Measurements from ENCODE around the gene PRKCA.

The PRKCA gene

DNA sequence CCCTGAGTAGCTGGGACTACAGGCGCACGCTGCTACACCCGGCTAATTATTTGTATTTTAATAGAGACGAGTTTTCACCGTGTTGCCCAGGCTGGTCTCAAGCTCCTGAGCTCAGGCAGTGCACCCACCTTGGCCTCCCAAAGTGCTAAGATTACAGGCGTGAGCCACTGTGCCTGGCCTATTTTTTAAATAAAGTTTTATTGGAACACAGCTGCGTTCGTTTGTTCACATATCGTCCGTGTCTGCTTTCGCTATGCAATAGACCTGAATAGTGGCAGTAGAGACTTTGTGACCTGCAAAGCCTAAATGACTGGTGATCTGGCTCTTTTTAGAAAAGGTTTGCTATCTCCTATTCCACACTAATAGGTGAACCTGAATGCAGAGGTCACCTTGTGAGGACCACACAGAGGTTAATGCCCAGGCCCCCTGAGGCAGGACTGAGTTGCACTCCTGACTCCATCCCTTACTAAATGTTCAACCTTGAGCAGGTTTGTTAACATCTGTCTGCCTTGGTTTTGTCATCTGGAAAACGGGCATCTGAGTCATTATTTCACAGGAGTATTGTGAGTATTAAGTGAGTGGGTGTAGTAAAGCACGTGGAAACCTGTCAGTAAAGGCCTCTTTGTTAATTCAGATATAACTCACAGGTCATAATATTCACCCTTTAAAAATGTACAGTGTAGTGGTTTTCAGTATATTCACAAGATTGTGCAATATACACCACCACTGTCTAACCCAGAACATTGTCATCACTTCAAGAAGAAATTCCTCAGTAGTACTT lies 375.0 kb downstream of the PRKCA start:
- Histone ChIP-seq H3K9me3 (ENCODE audit: severe bottlenecking) (no peaks in the 10 kb centered on the region), H3K27me3 (ENCODE audit: insufficient read depth, poor library complexity, severe bottlenecking) (no peaks in the 10 kb centered on the region), H3K4me3 (ENCODE audit: severe bottlenecking) (no peak overlapping the region), H3K4me1 (ENCODE audit: insufficient read depth, poor library complexity, severe bottlenecking) (peaks cover 40% of the 10 kb centered on the region), H3K27ac (ENCODE audit: poor library complexity, severe bottlenecking) (peak overlapping the region; percentile 94), H3K36me3 (ENCODE audit: low read depth) (no peaks in the 10 kb centered on the region)
- ATAC-seq (ENCODE audit: low read depth), result peak; percentile 45
- DNase-seq (ENCODE audit: low spot score), result no peak
- TF ChIP-seq, protein P1, sequence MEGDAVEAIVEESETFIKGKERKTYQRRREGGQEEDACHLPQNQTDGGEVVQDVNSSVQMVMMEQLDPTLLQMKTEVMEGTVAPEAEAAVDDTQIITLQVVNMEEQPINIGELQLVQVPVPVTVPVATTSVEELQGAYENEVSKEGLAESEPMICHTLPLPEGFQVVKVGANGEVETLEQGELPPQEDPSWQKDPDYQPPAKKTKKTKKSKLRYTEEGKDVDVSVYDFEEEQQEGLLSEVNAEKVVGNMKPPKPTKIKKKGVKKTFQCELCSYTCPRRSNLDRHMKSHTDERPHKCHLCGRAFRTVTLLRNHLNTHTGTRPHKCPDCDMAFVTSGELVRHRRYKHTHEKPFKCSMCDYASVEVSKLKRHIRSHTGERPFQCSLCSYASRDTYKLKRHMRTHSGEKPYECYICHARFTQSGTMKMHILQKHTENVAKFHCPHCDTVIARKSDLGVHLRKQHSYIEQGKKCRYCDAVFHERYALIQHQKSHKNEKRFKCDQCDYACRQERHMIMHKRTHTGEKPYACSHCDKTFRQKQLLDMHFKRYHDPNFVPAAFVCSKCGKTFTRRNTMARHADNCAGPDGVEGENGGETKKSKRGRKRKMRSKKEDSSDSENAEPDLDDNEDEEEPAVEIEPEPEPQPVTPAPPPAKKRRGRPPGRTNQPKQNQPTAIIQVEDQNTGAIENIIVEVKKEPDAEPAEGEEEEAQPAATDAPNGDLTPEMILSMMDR (IDR thresholded peaks at IDR 0.05; ENCODE audit: poor library complexity, severe bottlenecking), result no peak

DNA sequence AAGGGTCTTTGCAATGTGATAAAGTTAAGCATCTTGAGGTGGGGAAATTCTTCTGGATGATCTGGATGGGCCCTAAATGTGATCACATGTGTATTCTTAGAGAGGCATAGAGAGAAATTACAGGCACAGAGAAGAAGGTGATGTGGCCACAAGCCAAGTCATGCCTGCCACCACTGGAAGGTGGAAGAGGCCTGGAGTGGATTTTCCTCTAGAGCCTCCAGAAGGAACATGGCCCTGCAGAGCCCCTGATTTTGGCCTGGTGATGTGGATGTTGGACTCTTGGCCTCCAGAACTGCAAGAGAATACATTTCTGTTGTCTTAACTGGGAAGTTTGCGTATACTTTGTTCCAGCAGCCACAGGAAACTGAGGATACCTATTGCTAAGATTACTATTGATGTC lies 375.6 kb downstream of the PRKCA start:
- no peak for DNase-seq (ENCODE audit: low spot score)
- no peaks in the 10 kb centered on the region for H3K36me3 ChIP-seq (ENCODE audit: low read depth)

DNA sequence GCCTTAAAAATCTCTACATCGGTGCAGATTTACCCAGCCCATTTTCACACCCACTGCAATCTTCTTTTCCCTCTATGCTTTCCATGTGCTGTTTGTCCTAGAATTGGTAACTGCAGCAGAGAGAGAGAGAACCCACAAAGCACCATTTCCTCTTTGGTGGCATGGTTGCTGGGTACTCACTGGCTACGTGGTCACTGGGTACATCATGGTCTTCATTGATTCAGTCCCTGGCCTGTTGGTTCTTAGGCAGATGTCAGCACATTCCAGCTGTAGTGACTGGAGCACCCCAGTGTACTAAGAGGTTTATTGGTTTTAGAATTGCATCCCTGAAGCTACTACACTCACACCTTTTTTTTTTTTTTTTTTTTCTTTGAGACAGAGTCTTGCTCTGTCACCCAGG lies 376.4 kb downstream of the PRKCA start:
- H3K27me3 ChIP-seq (ENCODE audit: insufficient read depth, poor library complexity, severe bottlenecking), result no peaks in the 10 kb centered on the region
- peak overlapping the region; percentile 94 for H3K27ac ChIP-seq (ENCODE audit: poor library complexity, severe bottlenecking)
- TF ChIP-seq, protein P1 (IDR thresholded peaks at IDR 0.05; ENCODE audit: poor library complexity, severe bottlenecking), result no peak
- no peak for ATAC-seq (ENCODE audit: low read depth)
- H3K9me3 ChIP-seq (ENCODE audit: severe bottlenecking), result no peaks in the 10 kb centered on the region
- no peak for DNase-seq (ENCODE audit: low spot score)
- no peaks in the 10 kb centered on the region for H3K36me3 ChIP-seq (ENCODE audit: low read depth)
- H3K4me3 ChIP-seq (ENCODE audit: severe bottlenecking), result no peak overlapping the region
- peaks cover 33% of the 10 kb centered on the region for H3K4me1 ChIP-seq (ENCODE audit: insufficient read depth, poor library complexity, severe bottlenecking)

More for the DNA sequence above, 375.6 kb downstream of the PRKCA start:
- no peak for ATAC-seq (ENCODE audit: low read depth)
- Histone ChIP-seq H3K9me3 (ENCODE audit: severe bottlenecking) (no peaks in the 10 kb centered on the region), H3K27me3 (ENCODE audit: insufficient read depth, poor library complexity, severe bottlenecking) (no peaks in the 10 kb centered on the region), H3K4me1 (ENCODE audit: insufficient read depth, poor library complexity, severe bottlenecking) (peaks cover 40% of the 10 kb centered on the region), H3K4me3 (ENCODE audit: severe bottlenecking) (no peak overlapping the region), H3K27ac (ENCODE audit: poor library complexity, severe bottlenecking) (peak overlapping the region; percentile 94)
- TF ChIP-seq, protein P1 (IDR thresholded peaks at IDR 0.05; ENCODE audit: poor library complexity, severe bottlenecking), result no peak

DNA sequence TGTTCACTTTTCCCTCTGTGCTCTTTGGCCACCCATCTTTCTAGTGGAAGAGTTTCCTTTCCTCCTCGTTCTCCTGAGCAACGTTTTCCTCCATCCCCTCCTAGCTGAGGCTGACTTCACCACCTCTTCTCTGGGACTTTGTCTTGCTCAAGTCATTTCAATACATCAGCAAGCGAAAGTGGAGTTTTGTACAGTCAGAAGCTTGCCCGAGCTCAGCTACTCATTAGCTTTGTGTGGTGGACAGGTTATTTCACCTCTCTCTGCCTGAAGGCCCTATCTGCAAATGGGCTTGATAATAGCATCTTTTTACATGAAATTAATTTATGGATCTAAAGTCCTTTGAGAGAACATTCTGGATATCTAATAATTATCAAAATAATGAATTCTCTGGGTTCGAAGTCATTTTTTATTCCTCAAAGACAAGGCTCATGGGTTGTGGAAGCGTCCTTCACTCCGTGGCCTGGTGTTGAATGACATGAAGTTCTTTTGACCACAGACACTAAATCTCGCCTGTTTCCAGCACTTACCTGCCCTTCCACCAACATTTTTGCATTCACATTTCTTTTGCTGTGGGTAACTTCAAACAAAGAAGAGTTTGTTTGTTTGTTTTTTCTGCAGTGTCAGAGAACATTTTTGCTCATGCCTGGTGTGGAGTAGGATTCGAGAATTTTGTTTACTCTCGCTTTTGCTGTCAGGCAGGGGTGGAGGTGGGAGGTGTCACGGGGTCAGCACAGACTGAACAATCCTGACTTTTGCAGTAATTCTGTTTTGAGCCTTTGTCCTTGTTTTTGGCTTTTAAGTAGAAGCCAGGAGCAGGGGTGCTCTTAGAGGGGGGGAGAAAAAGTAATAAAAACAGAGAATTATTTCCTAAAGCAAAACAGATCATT lies 377.5 kb downstream of the PRKCA start:
- Histone ChIP-seq H3K36me3 (ENCODE audit: low read depth) (no peaks in the 10 kb centered on the region), H3K9me3 (ENCODE audit: severe bottlenecking) (no peaks in the 10 kb centered on the region), H3K27ac (ENCODE audit: poor library complexity, severe bottlenecking) (no peak overlapping the region), H3K4me3 (ENCODE audit: severe bottlenecking) (no peak overlapping the region), H3K27me3 (ENCODE audit: insufficient read depth, poor library complexity, severe bottlenecking) (no peaks in the 10 kb centered on the region), H3K4me1 (ENCODE audit: insufficient read depth, poor library complexity, severe bottlenecking) (peaks cover 32% of the 10 kb centered on the region)
- DNase-seq (ENCODE audit: low spot score), result no peak
- no peak for ATAC-seq (ENCODE audit: low read depth)
- TF ChIP-seq, protein P1 (IDR thresholded peaks at IDR 0.05; ENCODE audit: poor library complexity, severe bottlenecking), result no peak

Measured in RWPE2 (cell line).